ENCODE results near the gene SBF2.
A peak's percentile ranks its signal among the peaks of the same experiment; 100 is the strongest.
"Not testable (repeated sequence)": the region's sequence is repeated elsewhere in the genome, so short reads cannot be mapped to it uniquely, and the experiment has no call there.

SBF2 gene

DNA sequence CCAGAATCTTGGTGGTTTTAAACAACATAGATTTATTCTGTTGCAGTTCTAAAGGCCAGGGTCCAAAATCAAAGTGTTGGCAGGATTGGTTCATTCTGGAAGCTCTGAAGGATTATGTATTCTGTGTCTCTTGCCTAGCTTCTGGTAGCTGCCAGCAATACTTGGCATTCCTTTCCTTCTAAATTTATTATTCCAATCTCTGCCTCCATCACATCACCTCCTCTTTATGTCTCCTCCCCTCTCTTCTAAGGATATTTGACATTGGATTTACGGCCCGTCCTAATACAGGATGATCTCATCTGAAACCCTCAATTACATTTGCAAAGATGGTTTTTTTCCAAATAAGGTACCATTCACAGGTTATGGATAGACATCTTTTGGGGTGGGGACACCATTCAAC lies 186.5 kb downstream of the SBF2 start:
- H3K4me1 Mint-ChIP-seq (ENCODE audit: low read depth), result no peaks in the 10 kb centered on the region
- H3K36me3 Mint-ChIP-seq (ENCODE audit: low read depth), result peaks cover 6% of the 10 kb centered on the region
- H3K27ac Mint-ChIP-seq, result no peak overlapping the region
- intact Hi-C loops (cut with micrococcal nuclease), result no loop called here
- H3K9me3 Mint-ChIP-seq, result peaks cover 6% of the 10 kb centered on the region
- no peaks in the 10 kb centered on the region for H3K27me3 Mint-ChIP-seq
- no peak overlapping the region for H3K4me3 Mint-ChIP-seq

GRCh38 chr11:10097615-10098014 lies 196.4 kb downstream of the SBF2 start:
- peaks cover 5% of the 10 kb centered on the region for H3K4me1 Mint-ChIP-seq (ENCODE audit: low read depth)
- H3K4me3 Mint-ChIP-seq, result no peak overlapping the region
- peaks cover 36% of the 10 kb centered on the region for H3K36me3 Mint-ChIP-seq (ENCODE audit: low read depth)
- H3K27me3 Mint-ChIP-seq, result no peaks in the 10 kb centered on the region
- H3K27ac Mint-ChIP-seq, result no peak overlapping the region
- H3K9me3 Mint-ChIP-seq, result peaks cover 36% of the 10 kb centered on the region
- intact Hi-C loops (cut with micrococcal nuclease), result no loop called here

- no peaks in the 10 kb centered on the region for H3K27me3 Mint-ChIP-seq
- peaks cover 36% of the 10 kb centered on the region for H3K36me3 Mint-ChIP-seq (ENCODE audit: low read depth)
- H3K4me1 Mint-ChIP-seq (ENCODE audit: low read depth), result peaks cover 9% of the 10 kb centered on the region
- H3K9me3 Mint-ChIP-seq, result peaks cover 36% of the 10 kb centered on the region
- intact Hi-C loops (cut with micrococcal nuclease), result no loop called here
- no peak overlapping the region for H3K27ac Mint-ChIP-seq
- no peak overlapping the region for H3K4me3 Mint-ChIP-seq
Measured at GRCh38 chr11:10096987-10097386, 197.0 kb downstream of the SBF2 start.

- peaks cover 27% of the 10 kb centered on the region for H3K9me3 Mint-ChIP-seq
Measured at GRCh38 chr11:10095412-10096208, 198.4 kb downstream of the SBF2 start.

DNA sequence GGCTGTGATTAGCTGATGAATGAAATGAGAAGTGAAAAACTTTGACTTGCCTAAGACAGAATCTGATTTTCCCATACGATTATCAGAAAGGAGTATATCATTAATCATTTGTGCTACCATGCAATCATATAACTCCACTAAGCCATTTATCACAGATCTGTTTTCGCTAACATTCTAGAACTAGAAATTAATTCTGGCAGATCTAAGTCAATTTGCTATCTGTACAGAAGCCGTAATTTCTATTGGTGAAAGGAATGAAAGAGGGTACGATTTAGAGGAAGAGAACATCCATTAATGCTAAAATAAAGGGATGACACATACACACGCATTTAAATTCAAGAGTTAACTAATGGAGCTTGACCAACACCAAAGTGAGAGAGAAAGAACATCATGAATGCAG lies 201.6 kb downstream of the SBF2 start:
- Mint-ChIP-seq H3K9me3 (no peaks in the 10 kb centered on the region), H3K27ac (peak overlapping the region; percentile 45)
- intact Hi-C loops (cut with micrococcal nuclease), result no loop called here

More at GRCh38 chr11:10095412-10096208, 198.4 kb downstream of the SBF2 start:
- no peak overlapping the region for H3K27ac Mint-ChIP-seq
- no peak overlapping the region for H3K4me3 Mint-ChIP-seq
- H3K27me3 Mint-ChIP-seq, result no peaks in the 10 kb centered on the region
- H3K36me3 Mint-ChIP-seq (ENCODE audit: low read depth), result peaks cover 26% of the 10 kb centered on the region
- intact Hi-C loops (cut with micrococcal nuclease), result no loop called here
- peaks cover 16% of the 10 kb centered on the region for H3K4me1 Mint-ChIP-seq (ENCODE audit: low read depth)

GRCh38 chr11:10091314-10092045 lies 202.5 kb downstream of the SBF2 start:
- H3K4me3 Mint-ChIP-seq, result peak overlapping the region; percentile 26
- intact Hi-C loops (cut with micrococcal nuclease), result no loop called here
- H3K4me1 Mint-ChIP-seq (ENCODE audit: low read depth), result peaks cover 16% of the 10 kb centered on the region
- H3K27ac Mint-ChIP-seq, result no peak overlapping the region
- no peaks in the 10 kb centered on the region for H3K27me3 Mint-ChIP-seq
- no peaks in the 10 kb centered on the region for H3K36me3 Mint-ChIP-seq (ENCODE audit: low read depth)
- no peaks in the 10 kb centered on the region for H3K9me3 Mint-ChIP-seq

More for the DNA sequence above, 201.6 kb downstream of the SBF2 start:
- Mint-ChIP-seq H3K27me3 (no peaks in the 10 kb centered on the region), H3K4me3 (no peak overlapping the region), H3K4me1 (ENCODE audit: low read depth) (peaks cover 16% of the 10 kb centered on the region), H3K36me3 (ENCODE audit: low read depth) (no peaks in the 10 kb centered on the region)

GRCh38 chr11:10087923-10088225 lies 206.1 kb downstream of the SBF2 start:
- H3K27me3 Mint-ChIP-seq; H3K4me3 Mint-ChIP-seq; intact Hi-C loops (cut with micrococcal nuclease); H3K27ac Mint-ChIP-seq: not testable (repeated sequence)
- peaks cover 15% of the 10 kb centered on the region for H3K36me3 Mint-ChIP-seq (ENCODE audit: low read depth)
- peaks cover 19% of the 10 kb centered on the region for H3K9me3 Mint-ChIP-seq
- H3K4me1 Mint-ChIP-seq (ENCODE audit: low read depth), result peaks cover 14% of the 10 kb centered on the region

DNA sequence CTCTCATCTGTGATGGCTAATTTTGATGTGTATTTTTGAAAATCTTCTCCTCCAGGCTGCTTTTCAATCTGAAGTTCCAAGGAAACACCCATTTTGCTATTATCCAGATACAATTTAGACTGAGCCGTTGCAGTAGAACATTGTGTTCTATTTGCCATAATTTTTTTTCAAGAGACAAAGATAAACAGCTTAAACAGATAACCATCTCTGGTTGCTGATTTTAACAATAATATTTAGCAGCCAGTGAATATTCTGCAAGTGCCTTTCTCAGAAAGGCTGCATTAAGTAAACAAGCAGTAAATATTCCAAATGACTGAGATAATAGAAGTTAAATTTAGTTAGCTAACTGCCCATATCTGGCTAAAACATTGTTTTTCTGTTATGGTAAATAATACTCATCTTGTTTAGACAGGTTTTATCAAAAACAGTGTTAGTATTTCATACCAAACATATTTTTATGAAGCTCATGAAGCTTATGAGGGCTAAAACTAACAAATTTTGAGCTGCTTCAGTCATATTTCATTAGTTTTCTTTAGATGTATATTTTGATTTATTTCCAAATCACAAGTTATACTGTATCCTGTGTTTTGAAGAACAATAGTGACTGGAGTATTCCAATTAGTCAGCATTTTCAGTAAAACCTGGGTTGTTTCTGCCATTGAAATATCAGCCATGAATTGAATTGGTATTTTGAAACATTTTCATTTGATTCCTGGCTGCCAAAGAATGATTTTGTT lies 206.7 kb downstream of the SBF2 start:
- Mint-ChIP-seq H3K27ac (no peak overlapping the region), H3K4me1 (ENCODE audit: low read depth) (peaks cover 9% of the 10 kb centered on the region), H3K36me3 (ENCODE audit: low read depth) (peaks cover 15% of the 10 kb centered on the region), H3K9me3 (peaks cover 23% of the 10 kb centered on the region), H3K27me3 (no peaks in the 10 kb centered on the region), H3K4me3 (no peak overlapping the region)
- intact Hi-C loops (cut with micrococcal nuclease), result no loop called here

DNA sequence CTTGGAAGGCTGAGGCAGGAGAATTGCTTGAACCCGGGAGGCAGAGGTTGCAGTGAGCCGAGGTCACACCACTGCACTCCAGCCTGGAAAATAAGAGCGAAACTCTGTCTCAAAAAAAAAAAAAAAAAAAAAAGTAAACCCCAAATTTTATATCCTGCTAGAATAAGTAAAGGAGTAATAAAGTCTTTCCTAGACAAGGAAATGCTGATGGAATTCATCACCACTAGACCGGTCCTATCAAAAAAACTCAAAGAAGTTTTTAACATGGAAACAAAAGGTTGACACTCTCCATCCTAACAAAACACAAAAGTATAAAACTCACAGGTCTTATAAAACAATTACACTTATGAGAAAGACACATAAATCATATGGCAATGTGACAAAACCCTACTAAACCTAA lies 213.9 kb downstream of the SBF2 start:
- intact Hi-C loops (cut with micrococcal nuclease), result no loop called here
- Mint-ChIP-seq H3K4me3 (no peak overlapping the region), H3K9me3 (peaks cover 66% of the 10 kb centered on the region), H3K36me3 (ENCODE audit: low read depth) (peaks cover 40% of the 10 kb centered on the region), H3K27me3 (no peaks in the 10 kb centered on the region), H3K4me1 (ENCODE audit: low read depth) (no peaks in the 10 kb centered on the region), H3K27ac (no peak overlapping the region)

DNA sequence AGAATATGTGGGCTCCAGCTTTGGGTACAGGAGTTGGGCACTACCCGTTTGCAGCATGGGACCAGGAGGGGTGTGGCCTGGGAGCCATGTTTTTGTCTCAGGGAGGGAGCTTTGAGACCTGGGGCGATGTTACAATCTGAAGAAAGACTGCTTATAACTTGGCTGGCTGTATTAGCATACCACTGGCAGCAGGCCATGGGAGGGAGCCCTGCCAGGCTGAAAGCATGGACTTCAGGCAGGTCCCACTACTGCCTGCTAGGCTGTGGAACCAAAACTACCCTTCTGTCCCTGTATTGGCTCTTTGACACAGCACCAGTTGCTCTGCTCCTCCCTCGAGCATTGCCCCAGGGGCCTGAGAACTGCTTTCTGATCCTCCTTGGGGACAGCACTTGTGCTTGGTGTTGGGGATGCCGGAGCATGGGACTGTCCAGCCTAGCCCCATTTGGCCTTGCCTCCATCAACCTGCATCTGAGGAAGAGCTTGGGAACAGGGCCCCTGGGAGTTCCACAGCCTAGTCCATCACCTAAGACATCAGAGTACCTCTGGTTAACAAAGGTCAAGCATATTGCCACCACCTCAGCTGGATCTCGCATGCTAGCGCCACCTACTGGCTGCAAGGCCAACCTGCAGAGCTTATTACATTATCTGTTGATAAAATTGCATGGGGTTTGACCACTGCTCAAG lies 217.4 kb downstream of the SBF2 start:
- intact Hi-C loops (cut with micrococcal nuclease), result no loop called here
- Mint-ChIP-seq H3K36me3 (ENCODE audit: low read depth) (peaks cover 24% of the 10 kb centered on the region), H3K4me1 (ENCODE audit: low read depth) (no peaks in the 10 kb centered on the region)

DNA sequence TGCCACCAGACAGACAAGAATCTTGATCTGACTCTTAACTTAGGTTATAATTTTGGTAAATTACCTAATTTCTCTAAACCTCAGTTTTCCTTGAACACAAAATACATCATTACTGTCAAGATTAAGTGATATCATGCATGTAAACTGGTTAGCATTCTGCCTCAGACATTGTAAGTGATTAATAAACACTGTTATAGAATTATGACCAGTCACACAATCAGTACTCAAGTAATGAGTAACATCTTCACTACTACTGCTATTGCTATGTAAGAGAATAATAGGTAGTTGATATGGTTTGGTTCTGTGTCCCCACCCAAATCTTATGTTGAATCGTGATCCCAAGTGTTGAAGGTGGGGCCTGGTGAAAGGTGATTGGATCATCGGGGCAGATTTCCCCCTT lies 218.9 kb downstream of the SBF2 start:
- intact Hi-C loops (cut with micrococcal nuclease), result no loop called here
- H3K27ac Mint-ChIP-seq, result no peak overlapping the region
- no peak overlapping the region for H3K4me3 Mint-ChIP-seq
- H3K4me1 Mint-ChIP-seq (ENCODE audit: low read depth), result no peaks in the 10 kb centered on the region
- H3K36me3 Mint-ChIP-seq (ENCODE audit: low read depth), result peaks cover 20% of the 10 kb centered on the region
- peaks cover 36% of the 10 kb centered on the region for H3K9me3 Mint-ChIP-seq
- H3K27me3 Mint-ChIP-seq, result no peaks in the 10 kb centered on the region

More for the DNA sequence above, 217.4 kb downstream of the SBF2 start:
- H3K27me3 Mint-ChIP-seq, result no peaks in the 10 kb centered on the region
- H3K9me3 Mint-ChIP-seq, result peaks cover 36% of the 10 kb centered on the region
- H3K27ac Mint-ChIP-seq, result no peak overlapping the region
- H3K4me3 Mint-ChIP-seq, result no peak overlapping the region

- no peaks in the 10 kb centered on the region for H3K36me3 Mint-ChIP-seq (ENCODE audit: low read depth)
- no peak overlapping the region for H3K4me3 Mint-ChIP-seq
- H3K27me3 Mint-ChIP-seq, result no peaks in the 10 kb centered on the region
- peaks cover under 1% of the 10 kb centered on the region for H3K4me1 Mint-ChIP-seq (ENCODE audit: low read depth)
- intact Hi-C loops (cut with micrococcal nuclease), result no loop called here
- H3K9me3 Mint-ChIP-seq, result peaks cover 21% of the 10 kb centered on the region
- no peak overlapping the region for H3K27ac Mint-ChIP-seq
Measured at GRCh38 chr11:10072841-10073240, 221.2 kb downstream of the SBF2 start.

DNA sequence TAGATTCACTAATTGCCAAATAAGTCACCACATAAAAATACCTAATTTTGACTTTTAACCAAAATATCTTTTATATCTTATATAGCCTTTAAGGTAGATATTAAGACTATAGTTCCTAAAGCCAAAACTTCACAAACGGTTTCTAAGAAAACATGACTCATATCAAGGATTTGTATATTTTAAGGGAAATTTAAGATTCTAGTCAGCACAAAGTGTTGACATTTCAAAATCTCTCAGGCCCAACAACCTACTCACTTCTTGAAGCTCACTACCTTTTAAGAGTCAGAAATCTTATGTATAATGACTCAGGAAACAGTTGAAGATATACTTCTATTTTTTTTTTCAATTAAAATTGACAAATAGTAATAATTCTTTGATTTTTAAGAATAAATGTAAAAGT lies 221.9 kb downstream of the SBF2 start:
- Mint-ChIP-seq H3K36me3 (ENCODE audit: low read depth) (no peaks in the 10 kb centered on the region), H3K4me3 (no peak overlapping the region), H3K27me3 (no peaks in the 10 kb centered on the region), H3K9me3 (peaks cover 21% of the 10 kb centered on the region), H3K4me1 (ENCODE audit: low read depth) (peaks cover 8% of the 10 kb centered on the region), H3K27ac (no peak overlapping the region)
- intact Hi-C loops (cut with micrococcal nuclease), result no loop called here
